Kidney (tissue), 14 donors: ENCODE data around the gene CPEB3. TPM values are rescaled to one million over a fixed set of nuclear protein-coding genes. Genes with fewer than 3 reads are reported as not detected.

Source experiments
- DNase-seq, 5 donors: peaks; one replicate each; pipeline ENCODE4 v3.0.0-alpha.2; 2013 to 2020
- FAIRE-seq: peaks from 2 replicates; lab custom pipeline; 2012; peaks lifted over from hg19 to GRCh38; lab: Jason Lieb, UNC
- H3K27ac ChIP-seq, 2 donors: one replicate each; pipeline ENCODE4 v1.7.0; 2013; ENCODE audit warnings: low read depth in 2 of 2, low read length in 2 of 2, inconsistent platforms in 1 of 2
- H3K27me3 ChIP-seq: one replicate; pipeline ENCODE4 v1.7.1; 2013; ENCODE audit warnings: low read length, inconsistent platforms; ENCODE audit not compliant: control insufficient read depth, insufficient read depth
- H3K36me3 ChIP-seq, 3 donors: one replicate each; pipeline versions ENCODE4 v1.7.0 to v1.7.1; 2013; ENCODE audit warnings: low read length in 3 of 3, control low read depth in 1 of 3, inconsistent platforms in 1 of 3; ENCODE audit not compliant: insufficient read depth in 3 of 3, control insufficient read depth in 2 of 3
- H3K4me1 ChIP-seq, 3 donors: one replicate each; pipeline versions ENCODE4 v1.7.0 to v1.7.1; 2013; ENCODE audit warnings: low read length in 3 of 3, inconsistent platforms in 1 of 3, low read depth in 1 of 3; ENCODE audit not compliant: control insufficient read depth in 2 of 3, insufficient read depth in 2 of 3
- H3K4me3 ChIP-seq, 3 donors: one replicate each; pipeline versions ENCODE4 v1.7.0 to v1.8.1; 2013; ENCODE audit warnings: low read length in 3 of 3, control low read depth in 1 of 3, inconsistent platforms in 1 of 3
- H3K9ac ChIP-seq, 3 donors: one replicate each; pipeline versions ENCODE4 v1.7.0 to v1.7.1; 2013; ENCODE audit warnings: low read length in 3 of 3, control low read depth in 1 of 3, inconsistent platforms in 1 of 3
- H3K9me3 ChIP-seq, 3 donors: one replicate each; pipeline versions ENCODE4 v1.7.0 to v1.7.1; 2013; ENCODE audit warnings: low read length in 3 of 3, control low read depth in 1 of 3, inconsistent platforms in 1 of 3; ENCODE audit not compliant: control insufficient read depth in 2 of 3, insufficient read depth in 1 of 3
- CTCF ChIP-seq: IDR thresholded peaks from 3 replicates; pipeline ENCODE4 v1.5.1; 2012; ENCODE audit warnings: mild to moderate bottlenecking, moderate library complexity, borderline replicate concordance; ENCODE audit not compliant: insufficient read depth; ENCODE audit errors: extremely low read depth
- intact Hi-C: fragments of 100-400 bp; cut with DNase I; formaldehyde crosslinking; loops from one replicate; pipeline ENCODE4 v1.11.1; 2022
- polyA plus RNA-seq: library from polyadenylated mRNA; stranded (reverse); fragments of 350-450 nt; fragmentation: Illumina TruSeq; extraction: RNeasy Lipid Tissue Mini Kit (QIAGEN cat#74804); gene quantifications from one replicate; pipeline ENCODE4 v1.2.3, GENCODE V29; 2014; ENCODE audit warnings: low read depth, low replicate concordance; ENCODE audit not compliant: insufficient read depth
- total RNA-seq: library from RNA; stranded (reverse); fragmentation: NEBNext Ultra II Directional; extraction: Animal tissue kit (Norgen Biotek cat#: 25700); gene quantifications from one replicate; pipeline ENCODE4 v1.2.1, GENCODE V29; 2021
- donor health status: control.
- donor health status: control.
- donor health status: control.
- donor health status: control.
- donor health status: control.
- donor health status: DM: yes; HTN: yes; CAD: no.
- donor health status: Normal renal cell carcinoma (clear cell type).

CPEB3 gene
- total and polyA plus RNA-seq, 2 donors from 2014 or later: 2.3 to 7.4 TPM

GRCh38 chr10:92080244-92080643, 210.6 kb downstream of the CPEB3 start:
- DNase-seq (no peak), FAIRE-seq (no peak)
- peaks cover 0 to 11% (median 7%) of the 10 kb centered on the region in 3 donors for H3K36me3 ChIP-seq
- no peaks in the 10 kb centered on the region for H3K9me3 ChIP-seq
- peaks cover 0 to 3% (median 3%) of the 10 kb centered on the region in 3 donors for H3K4me1 ChIP-seq
- no peaks in the 10 kb centered on the region for H3K27me3 ChIP-seq
- no peak overlapping the region for H3K27ac ChIP-seq
- no peak for TF ChIP-seq CTCF
- H3K9ac ChIP-seq: no peak overlapping the region
- intact Hi-C loops: loop anchor here (10.0 kb wide), 1 partner anchor 215 kb away; the partner anchor contains the start of genes CPEB3 and MARCHF5
- no peak overlapping the region for H3K4me3 ChIP-seq

- no peaks in the 10 kb centered on the region for H3K27me3 ChIP-seq
- no peak overlapping the region for H3K4me3 ChIP-seq
- no peaks in the 10 kb centered on the region for H3K9me3 ChIP-seq
- peaks cover 0 to 11% (median 7%) of the 10 kb centered on the region in 3 donors for H3K36me3 ChIP-seq
- H3K4me1 ChIP-seq: peaks cover 0 to 3% (median 3%) of the 10 kb centered on the region in 3 donors
- H3K27ac ChIP-seq: no peak overlapping the region
- DNase-seq (no peak), FAIRE-seq (no peak)
- TF ChIP-seq CTCF: no peak
- no peak overlapping the region for H3K9ac ChIP-seq
- intact Hi-C loops: no loop called here
These were observed 211.9 kb downstream of the CPEB3 start for GRCh38 chr10:92079003-92079402.

GRCh38 chr10:92076722-92077121, 214.2 kb downstream of the CPEB3 start:
- Histone ChIP-seq H3K4me1 (peaks cover 0 to 3% (median 3%) of the 10 kb centered on the region in 3 donors), H3K9me3 (no peaks in the 10 kb centered on the region), H3K9ac (no peak overlapping the region), H3K4me3 (no peak overlapping the region), H3K27ac (no peak overlapping the region), H3K27me3 (no peaks in the 10 kb centered on the region), H3K36me3 (peaks cover 0 to 11% (median 7%) of the 10 kb centered on the region in 3 donors)
- no peak for TF ChIP-seq CTCF
- FAIRE-seq (no peak), DNase-seq (no peak)
- intact Hi-C loops: no loop called here

GRCh38 chr10:92075829-92076228, 215.0 kb downstream of the CPEB3 start:
- Histone ChIP-seq H3K4me3 (no peak overlapping the region), H3K27me3 (no peaks in the 10 kb centered on the region), H3K27ac (no peak overlapping the region), H3K9me3 (no peaks in the 10 kb centered on the region), H3K9ac (no peak overlapping the region), H3K36me3 (peaks cover 0 to 7% (median 2%) of the 10 kb centered on the region in 3 donors), H3K4me1 (no peaks in the 10 kb centered on the region)
- intact Hi-C loops: no loop called here
- no peak for FAIRE-seq
- TF ChIP-seq CTCF: no peak
- DNase-seq: no peak
